ENCODE data around the gene SLC47A2. TPM values are rescaled to one million over a fixed set of nuclear protein-coding genes. Genes with fewer than 3 reads are reported as not detected.

SLC47A2 gene
- total and polyA plus RNA-seq, 2 donors from 2014 or later, result 46.3 to 61.5 TPM

DNA sequence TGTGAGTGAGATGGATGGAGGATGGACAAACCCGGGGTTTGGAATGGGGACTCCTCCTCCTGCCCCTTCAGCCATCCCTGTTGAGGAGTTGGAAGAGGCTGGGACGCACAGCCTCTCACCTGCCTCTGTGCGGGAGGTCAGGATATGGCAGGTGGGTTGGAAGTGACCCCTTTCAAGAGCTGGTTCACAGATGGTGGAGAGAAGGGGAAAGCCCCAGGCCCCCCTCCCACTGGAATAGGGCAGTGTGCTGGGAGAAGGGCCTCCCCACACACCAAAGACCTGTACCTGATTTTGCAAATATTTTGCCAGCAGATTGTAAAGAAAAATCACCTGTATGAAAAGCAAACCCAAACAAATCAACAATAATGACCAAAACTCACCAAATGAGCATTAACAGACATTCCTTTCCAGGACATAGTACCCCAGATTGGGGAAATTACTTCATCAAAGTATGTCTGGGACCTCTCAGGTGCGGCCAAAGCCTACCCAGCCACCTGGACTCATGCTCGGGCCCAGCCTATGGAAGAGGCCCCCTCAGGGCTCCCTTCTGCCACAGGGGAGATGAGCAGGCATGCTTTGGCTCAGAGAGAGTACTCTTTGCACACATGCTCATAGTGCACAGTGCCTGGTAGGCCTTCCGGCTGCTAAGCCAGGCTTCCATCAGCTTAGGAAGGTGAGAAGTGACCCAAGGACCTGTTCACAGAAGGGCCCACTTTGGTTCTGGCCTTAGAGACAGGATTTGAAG lies 7.8 kb downstream of the SLC47A2 start:
- H3K9ac ChIP-seq (ENCODE audit: low read length in 3 of 3), result no peak overlapping the region
- peaks cover 0 to 4% (median 3%) of the 10 kb centered on the region in 3 donors for H3K4me1 ChIP-seq (ENCODE audit: control insufficient read depth in 2 of 3, insufficient read depth in 2 of 3, low read depth in 1 of 3, low read length in 3 of 3)
- H3K9me3 ChIP-seq (ENCODE audit: control insufficient read depth in 2 of 3, insufficient read depth in 1 of 3, low read length in 3 of 3), result no peaks in the 10 kb centered on the region
- intact Hi-C loops (cut with DNase I), result no loop called here
- H3K36me3 ChIP-seq (ENCODE audit: control insufficient read depth in 2 of 3, insufficient read depth in 3 of 3, low read length in 3 of 3), result no peaks in the 10 kb centered on the region
- H3K27me3 ChIP-seq (ENCODE audit: control insufficient read depth, insufficient read depth, low read length), result no peaks in the 10 kb centered on the region
- TF ChIP-seq, protein P1, sequence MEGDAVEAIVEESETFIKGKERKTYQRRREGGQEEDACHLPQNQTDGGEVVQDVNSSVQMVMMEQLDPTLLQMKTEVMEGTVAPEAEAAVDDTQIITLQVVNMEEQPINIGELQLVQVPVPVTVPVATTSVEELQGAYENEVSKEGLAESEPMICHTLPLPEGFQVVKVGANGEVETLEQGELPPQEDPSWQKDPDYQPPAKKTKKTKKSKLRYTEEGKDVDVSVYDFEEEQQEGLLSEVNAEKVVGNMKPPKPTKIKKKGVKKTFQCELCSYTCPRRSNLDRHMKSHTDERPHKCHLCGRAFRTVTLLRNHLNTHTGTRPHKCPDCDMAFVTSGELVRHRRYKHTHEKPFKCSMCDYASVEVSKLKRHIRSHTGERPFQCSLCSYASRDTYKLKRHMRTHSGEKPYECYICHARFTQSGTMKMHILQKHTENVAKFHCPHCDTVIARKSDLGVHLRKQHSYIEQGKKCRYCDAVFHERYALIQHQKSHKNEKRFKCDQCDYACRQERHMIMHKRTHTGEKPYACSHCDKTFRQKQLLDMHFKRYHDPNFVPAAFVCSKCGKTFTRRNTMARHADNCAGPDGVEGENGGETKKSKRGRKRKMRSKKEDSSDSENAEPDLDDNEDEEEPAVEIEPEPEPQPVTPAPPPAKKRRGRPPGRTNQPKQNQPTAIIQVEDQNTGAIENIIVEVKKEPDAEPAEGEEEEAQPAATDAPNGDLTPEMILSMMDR (IDR thresholded peaks at IDR 0.05; ENCODE audit: borderline replicate concordance, extremely low read depth, insufficient read depth), result no peak
- H3K27ac ChIP-seq (ENCODE audit: low read depth in 2 of 2, low read length in 2 of 2), result no peak overlapping the region
- FAIRE-seq (no peak), DNase-seq (no peak)
- no peak overlapping the region for H3K4me3 ChIP-seq (ENCODE audit: low read length in 3 of 3)

DNA sequence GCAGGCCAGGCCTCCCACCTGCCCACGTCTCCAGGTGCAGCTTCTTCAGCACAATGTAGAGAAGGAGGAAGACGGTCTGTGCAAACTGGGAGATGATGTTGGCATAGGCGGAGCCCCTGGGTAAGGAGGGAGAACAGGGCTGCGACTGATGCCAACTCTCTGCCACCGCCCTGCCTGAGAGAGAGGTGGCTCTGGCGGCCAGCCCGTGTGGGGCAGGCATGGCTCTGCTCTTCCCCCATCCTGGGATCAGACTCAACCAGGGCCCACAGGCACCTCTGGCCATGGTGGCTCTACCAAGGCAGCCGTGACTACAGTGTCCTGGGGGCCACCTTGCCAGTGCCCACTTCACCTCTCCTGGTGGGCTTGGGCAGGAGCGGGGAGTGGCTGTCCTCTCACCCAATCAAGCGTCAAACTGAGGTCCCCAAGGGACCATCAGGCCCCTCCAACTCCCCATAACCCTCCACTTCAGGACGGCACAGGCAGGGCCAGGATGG lies 8.6 kb downstream of the SLC47A2 start:
- intact Hi-C loops (cut with DNase I), result no loop called here
- Histone ChIP-seq H3K9me3 (ENCODE audit: control insufficient read depth in 2 of 3, insufficient read depth in 1 of 3, low read length in 3 of 3) (no peaks in the 10 kb centered on the region), H3K27me3 (ENCODE audit: control insufficient read depth, insufficient read depth, low read length) (no peaks in the 10 kb centered on the region), H3K27ac (ENCODE audit: low read depth in 2 of 2, low read length in 2 of 2) (no peak overlapping the region), H3K36me3 (ENCODE audit: control insufficient read depth in 2 of 3, insufficient read depth in 3 of 3, low read length in 3 of 3) (no peaks in the 10 kb centered on the region), H3K4me3 (ENCODE audit: low read length in 3 of 3) (no peak overlapping the region), H3K4me1 (ENCODE audit: control insufficient read depth in 2 of 3, insufficient read depth in 2 of 3, low read depth in 1 of 3, low read length in 3 of 3) (peaks cover 5 to 9% (median 7%) of the 10 kb centered on the region in 3 donors), H3K9ac (ENCODE audit: low read length in 3 of 3) (no peak overlapping the region)
- no peak for DNase-seq
- TF ChIP-seq, protein P1 (IDR thresholded peaks at IDR 0.05; ENCODE audit: borderline replicate concordance, extremely low read depth, insufficient read depth), result no peak
- FAIRE-seq, result no peak

DNA sequence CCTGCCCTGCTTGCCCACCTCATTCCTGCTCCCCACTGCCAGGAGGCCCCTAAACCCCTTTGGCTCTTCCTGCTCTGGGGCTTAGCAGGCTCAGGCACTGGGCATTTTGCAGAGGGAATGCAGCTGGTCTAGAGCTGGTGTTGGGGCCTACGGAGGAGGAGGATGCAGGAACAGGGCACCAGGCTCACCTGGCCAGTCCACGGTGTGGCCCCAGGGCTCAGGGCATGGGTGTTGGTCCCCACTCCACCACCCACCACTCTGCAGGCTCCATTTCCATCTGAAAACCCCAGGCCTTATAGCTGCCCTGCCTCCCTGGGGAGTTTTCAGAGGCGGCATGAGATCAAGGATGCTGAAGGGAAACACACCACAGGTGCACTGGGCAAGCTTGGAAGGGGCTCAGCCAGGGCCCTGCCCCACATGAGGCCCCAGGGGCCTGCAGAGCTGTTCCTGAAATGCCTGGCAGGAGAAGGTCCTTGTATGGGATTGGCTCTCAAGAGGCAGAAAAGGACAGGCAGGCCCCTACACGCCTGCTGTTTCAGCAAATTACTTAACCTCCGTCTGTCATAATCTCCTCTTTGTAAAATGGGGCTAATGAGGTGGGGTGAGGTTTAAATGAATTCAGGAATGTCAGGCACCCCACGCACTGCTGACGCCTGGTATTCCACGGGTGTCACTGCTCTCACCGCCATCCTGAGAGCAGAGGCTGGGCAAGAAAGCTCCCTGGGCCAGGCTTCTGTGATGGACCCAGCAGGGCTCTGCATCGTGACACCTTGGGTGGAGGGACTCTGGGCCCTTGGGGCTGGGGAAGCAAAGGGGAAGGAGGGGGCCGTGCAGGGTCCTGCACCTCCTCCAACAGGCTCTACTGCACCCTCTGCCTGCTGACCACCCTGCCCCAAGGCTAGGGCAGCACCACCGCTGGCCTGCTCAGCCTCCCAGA lies 9.3 kb downstream of the SLC47A2 start:
- Histone ChIP-seq H3K9me3 (ENCODE audit: control insufficient read depth in 2 of 3, insufficient read depth in 1 of 3, low read length in 3 of 3) (no peaks in the 10 kb centered on the region), H3K27me3 (ENCODE audit: control insufficient read depth, insufficient read depth, low read length) (no peaks in the 10 kb centered on the region), H3K9ac (ENCODE audit: low read length in 3 of 3) (no peak overlapping the region), H3K36me3 (ENCODE audit: control insufficient read depth in 2 of 3, insufficient read depth in 3 of 3, low read length in 3 of 3) (no peaks in the 10 kb centered on the region), H3K4me3 (ENCODE audit: low read length in 3 of 3) (no peak overlapping the region), H3K4me1 (ENCODE audit: control insufficient read depth in 2 of 3, insufficient read depth in 2 of 3, low read depth in 1 of 3, low read length in 3 of 3) (peaks cover 9 to 14% (median 11%) of the 10 kb centered on the region in 3 donors), H3K27ac (ENCODE audit: low read depth in 2 of 2, low read length in 2 of 2) (no peak overlapping the region)
- intact Hi-C loops (cut with DNase I), result no loop called here
- DNase-seq (no peak), FAIRE-seq (no peak)
- TF ChIP-seq, protein P1 (IDR thresholded peaks at IDR 0.05; ENCODE audit: borderline replicate concordance, extremely low read depth, insufficient read depth), result no peak
